GM21381 (cell line): ENCODE measurements around the gene TCEAL2.
"Not testable (repeated sequence)": the region's sequence is repeated elsewhere in the genome, so short reads cannot be mapped to it uniquely, and the experiment has no call there.

Experiments
- ATAC-seq: cut with Tn5 transposase; IDR thresholded peaks from one replicate; pipeline ENCODE4 v1.9.1; 2021; ENCODE audit warnings: mild to moderate bottlenecking, moderate library complexity; ENCODE audit not compliant: unreplicated experiment

The TCEAL2 gene

DNA sequence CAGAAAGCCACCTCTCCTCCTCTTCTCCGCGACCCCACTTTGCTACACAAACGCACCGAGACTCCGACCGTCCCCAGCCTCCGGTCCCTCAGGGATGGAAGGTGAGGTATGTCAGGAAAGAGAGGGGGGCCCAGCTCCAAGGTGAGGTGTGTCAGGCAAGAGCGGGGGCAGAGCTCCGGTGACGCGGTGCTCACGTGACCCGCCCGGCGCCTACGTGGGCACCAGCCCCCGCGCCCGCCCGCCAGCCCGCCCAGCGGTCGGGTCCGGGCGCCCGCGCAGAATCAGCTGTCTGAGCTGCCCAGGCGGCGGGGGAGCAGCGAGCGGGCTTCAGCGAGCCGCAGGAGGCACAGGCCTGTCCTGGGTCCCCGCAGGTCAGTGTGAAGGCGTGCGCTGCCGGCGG is at the start of gene TCEAL2:
TCEAL2 (plus strand) TSS at position 244 of the 400 bp plus-strand sequence. CDS start 1,152 bp downstream, outside the sequence.
- ATAC-seq, result not testable (repeated sequence)

DNA sequence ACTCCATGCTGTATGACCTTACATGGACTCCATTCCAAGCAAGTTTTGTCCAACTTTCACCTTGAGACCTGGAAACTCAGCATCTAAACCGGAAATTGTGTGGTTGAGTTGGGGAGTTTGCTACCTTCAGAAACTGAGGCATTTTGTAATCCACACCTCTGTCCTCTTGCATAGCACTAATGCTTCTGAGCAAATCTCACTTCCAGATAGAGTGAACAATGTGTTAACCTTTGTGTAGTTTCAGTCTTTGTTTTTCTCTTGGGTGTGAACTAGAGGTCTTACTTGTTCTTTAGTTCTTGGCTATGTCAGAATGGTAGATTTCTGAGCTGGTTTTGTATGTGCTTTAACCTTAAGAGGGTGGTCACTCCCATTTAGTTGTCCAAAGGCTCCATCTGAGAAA is 48.1 kb upstream of the TCEAL2 start:
- no peak for ATAC-seq

DNA sequence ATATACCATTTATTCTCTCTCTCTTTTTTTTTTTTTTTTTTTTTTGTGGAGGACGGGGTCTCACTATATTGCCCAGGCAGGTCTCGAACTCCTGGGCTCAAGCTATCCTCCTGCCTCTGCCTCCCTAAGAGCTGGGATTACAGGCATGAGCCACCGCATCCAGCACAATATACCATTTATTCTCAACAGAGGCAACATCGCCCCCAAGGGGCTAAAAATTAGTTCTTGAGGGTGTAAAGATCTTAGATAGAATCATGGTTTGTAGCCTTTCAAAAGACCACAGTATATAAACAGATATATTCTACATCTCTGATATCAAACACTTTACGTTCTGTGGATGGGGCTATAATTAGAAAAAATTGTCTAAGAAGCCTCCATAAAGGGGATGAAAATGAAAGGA is 39.8 kb upstream of the TCEAL2 start:
- no peak for ATAC-seq

DNA sequence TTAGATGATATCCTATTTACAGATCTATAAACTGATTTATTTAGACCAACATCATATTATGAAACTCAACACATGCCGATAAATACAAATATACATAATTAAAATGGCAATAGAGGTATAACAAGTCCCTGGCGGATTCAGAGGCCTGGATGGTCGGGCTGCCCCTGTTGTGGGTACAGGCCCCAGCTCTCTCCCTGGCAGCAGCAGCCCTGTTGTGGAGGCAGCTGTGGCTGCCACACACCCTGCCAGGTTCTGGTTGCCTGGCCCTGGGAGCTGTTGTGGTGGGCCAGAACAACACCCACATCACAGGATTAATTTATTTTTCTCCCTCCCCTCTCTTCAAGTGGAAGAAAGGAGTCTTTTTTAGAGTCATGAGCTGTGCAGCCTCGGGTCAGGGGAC is 12.1 kb upstream of the TCEAL2 start:
- no peak for ATAC-seq

DNA sequence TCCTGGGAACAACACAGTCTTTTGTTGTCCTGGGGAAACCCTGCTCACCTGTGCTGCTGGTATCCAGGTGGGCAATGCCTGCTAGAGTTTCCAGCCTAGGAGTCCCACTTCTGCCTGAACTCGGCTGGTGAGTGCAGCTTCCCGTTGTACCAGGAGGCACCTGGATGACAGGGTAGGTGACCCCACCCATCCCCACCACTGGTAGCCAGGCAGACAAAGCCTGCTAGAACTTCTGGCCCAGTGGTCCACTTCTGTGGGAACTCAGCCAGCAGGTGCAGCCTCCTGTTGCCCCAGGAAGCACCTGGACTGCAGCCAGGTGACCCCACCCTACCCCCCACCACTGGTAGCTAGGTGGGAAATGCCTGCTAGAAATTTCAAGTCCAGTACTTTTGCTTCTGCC is 9.7 kb upstream of the TCEAL2 start:
- no peak for ATAC-seq

DNA sequence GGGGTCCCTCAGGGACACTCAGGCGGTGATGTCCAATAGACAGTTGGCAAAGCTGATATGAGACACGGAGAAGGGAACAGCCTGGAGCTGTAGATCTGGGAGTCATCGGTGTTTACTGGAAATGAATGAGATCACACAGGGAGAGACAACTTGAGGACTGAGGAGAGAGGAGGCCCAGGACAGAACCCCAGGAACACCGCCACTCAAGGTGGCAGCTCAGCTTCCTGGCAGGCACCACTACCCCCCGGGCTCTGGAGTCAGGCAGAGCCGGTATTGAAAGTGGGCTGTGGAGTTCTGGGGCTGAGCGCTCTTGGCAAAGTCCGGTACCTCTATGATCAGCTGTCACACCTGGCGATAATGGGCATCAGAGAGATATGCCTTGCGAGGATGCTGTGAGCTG is 465 bp upstream of the TCEAL2 start:
- ATAC-seq, result not testable (repeated sequence)

DNA sequence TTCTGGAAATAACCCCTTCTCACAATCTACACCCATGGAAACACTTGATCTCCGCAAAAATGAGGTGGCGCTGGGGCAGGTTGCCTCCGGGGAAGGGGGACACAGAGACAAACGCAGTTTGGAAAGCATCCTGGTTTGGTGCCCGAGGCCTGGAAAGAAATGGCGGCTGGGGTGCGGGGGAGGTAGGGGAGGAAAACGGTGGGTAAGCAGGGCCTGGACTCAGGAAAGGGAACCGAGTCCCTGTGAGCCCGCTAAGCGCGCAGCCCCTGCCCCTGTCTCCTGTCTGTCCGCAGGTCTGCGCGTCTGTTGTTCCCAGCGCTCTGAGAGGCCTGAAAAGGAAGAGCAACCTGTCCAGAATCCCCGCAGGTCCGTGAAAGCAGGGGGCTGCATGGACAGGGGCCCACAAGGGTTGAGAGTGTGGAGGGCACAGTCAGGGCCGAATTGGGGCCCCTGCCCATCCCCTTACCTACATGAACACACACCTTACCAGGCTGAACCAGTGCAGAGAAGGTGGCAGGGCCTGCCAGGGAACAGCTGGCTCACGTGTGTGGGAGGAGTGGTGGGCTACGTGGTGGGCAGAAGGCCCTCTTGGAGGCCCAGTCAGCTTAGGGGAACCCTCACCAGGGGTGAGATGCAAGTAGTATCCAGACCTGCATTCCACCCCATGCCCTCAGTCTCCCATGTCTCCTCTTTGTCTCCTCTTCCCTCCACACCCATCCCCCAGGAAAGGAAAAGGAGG is 770 bp downstream of the TCEAL2 start:
- not testable (repeated sequence) for ATAC-seq

DNA sequence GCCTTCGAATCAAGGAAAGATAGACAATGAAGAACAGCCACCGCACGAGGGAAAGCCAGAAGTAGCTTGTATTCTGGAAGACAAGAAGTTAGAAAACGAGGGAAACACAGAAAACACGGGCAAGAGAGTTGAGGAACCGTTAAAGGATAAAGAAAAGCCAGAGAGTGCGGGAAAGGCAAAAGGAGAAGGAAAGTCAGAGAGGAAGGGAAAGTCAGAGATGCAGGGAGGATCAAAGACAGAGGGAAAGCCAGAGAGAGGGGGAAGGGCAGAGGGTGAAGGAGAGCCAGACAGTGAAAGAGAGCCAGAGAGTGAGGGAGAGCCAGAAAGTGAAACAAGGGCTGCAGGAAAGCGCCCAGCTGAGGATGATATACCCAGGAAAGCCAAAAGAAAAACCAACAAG is 1.4 kb downstream of the TCEAL2 start:
- ATAC-seq, result no peak

DNA sequence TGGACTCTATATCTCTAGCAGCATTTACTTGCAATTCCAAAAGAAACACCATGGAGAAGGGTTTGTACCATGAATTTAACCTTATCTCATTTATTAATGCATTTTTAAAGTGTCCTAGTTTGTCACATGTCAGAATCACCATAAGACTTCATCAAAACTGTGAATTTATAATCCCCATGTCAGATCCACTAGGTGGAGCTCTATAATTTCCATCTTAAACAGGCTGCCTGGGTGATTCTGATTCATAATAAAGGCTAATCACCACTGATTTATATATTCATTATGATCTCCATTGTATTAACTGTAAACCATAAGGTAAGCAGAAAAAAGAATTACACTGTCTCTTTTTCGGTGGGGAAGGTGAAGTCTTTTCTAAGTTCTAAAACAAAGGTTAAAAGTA is 4.0 kb downstream of the TCEAL2 start:
- no peak for ATAC-seq

DNA sequence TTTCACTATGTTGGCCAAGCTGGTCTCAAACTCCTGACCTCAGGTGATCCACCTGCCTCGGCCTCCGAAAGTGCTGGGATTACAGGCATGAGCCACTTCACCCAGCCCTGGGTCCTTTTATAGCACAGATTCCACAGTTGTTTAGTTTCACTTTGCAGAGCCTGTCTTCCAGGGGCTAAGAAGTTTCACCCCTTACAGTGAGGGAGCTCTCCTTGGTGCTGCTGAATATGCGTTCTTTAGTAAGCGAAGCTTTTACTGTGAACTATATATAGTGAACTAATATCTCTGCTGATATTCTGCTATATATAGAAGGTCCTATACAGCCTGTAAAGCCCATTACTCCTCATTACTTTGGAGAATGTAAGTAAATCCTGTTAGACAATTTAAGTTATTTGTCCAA is 12.6 kb downstream of the TCEAL2 start:
- no peak for ATAC-seq

DNA sequence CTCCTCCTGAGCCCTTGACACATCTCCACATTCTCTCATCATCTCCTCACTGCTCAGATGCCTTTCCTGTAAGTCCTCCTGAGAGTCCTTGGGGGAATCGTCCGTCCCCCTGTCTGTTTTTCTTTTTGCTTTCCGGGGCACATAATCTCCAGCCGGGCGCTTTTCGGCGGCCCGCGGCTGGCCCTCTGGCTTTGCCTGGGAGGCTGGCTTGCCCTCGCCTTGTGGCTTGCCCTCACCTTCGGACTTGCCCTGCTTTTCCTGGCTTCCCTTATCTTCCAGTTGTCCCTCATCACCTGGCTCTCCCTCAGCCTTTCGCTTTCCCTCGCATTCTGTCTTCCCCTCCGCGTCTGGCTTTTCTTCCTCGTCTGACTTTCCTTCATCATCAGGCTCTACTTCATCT is 15.4 kb downstream of the TCEAL2 start:
- ATAC-seq, result not testable (repeated sequence)

DNA sequence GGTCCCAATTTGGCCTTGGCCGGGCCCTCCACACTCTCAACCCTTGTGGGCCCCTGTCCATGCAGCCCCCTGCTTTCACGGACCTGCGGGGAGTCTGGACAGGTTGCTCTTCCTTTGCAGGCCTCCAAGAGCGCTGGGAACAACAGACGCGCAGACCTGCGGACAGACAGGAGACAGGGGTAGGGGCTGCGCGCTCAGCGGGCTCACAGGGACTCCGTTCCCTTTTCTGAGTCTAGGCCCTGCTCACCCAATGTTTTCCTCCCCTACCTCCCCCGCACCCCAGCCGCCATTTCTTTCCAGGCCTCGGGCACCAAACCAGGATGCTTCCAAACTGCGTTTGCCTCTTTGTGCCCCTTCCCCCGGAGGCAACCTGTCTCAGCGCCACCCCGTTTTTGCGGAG is 16.2 kb downstream of the TCEAL2 start:
- ATAC-seq, result not testable (repeated sequence)

DNA sequence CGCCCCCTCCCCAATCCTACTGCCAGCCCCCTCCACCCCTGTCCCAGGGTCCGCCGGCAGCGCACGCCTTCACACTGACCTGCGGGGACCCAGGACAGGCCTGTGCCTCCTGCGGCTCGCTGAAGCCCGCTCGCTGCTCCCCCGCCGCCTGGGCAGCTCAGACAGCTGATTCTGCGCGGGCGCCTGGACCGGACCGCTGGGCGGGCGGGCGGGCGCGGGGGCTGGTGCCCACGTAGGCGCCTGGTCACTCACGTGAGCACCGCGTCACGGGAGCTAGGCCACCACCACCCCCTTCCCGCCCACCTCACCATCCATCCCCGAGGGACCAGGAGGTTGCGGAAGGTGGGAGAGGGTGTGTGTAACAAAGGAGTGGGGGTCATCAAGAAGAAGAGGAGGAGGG is 16.8 kb downstream of the TCEAL2 start, which contains the start of gene TCEAL6:
TCEAL6 (minus strand) TSS at position 208 of the 400 bp plus-strand sequence.
- ATAC-seq, result not testable (repeated sequence)

DNA sequence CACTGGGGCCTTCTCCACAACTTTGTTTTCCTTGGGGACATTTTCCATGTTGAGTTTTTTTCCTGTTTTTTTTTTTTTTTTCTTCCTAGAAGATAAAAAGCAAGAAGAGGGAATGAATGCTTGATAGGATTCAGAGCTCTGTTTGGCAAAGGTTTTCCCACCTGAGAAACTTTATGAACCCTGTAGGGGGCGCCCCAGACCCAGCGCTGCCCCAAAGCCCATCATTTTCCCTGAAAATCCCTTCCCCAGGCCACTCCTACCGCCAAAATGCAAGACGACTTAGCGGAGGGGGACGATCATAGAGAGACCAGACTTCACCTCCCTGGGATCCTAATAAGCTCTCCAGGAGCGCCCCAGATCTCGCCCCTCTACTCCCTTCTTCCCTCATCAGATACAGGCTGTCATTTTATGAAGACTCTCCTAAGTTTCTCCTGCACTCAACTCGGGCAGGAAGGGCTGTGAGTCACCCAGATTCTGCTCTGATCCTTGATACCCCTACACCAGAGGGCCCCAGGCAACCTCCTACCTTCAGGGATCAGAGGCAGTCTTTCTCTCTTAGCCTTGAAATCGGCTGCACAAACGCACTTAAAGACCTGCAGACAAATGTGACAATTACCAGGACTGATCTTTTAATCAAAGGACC is 28.9 kb downstream of the TCEAL2 start:
- ATAC-seq, result no peak

DNA sequence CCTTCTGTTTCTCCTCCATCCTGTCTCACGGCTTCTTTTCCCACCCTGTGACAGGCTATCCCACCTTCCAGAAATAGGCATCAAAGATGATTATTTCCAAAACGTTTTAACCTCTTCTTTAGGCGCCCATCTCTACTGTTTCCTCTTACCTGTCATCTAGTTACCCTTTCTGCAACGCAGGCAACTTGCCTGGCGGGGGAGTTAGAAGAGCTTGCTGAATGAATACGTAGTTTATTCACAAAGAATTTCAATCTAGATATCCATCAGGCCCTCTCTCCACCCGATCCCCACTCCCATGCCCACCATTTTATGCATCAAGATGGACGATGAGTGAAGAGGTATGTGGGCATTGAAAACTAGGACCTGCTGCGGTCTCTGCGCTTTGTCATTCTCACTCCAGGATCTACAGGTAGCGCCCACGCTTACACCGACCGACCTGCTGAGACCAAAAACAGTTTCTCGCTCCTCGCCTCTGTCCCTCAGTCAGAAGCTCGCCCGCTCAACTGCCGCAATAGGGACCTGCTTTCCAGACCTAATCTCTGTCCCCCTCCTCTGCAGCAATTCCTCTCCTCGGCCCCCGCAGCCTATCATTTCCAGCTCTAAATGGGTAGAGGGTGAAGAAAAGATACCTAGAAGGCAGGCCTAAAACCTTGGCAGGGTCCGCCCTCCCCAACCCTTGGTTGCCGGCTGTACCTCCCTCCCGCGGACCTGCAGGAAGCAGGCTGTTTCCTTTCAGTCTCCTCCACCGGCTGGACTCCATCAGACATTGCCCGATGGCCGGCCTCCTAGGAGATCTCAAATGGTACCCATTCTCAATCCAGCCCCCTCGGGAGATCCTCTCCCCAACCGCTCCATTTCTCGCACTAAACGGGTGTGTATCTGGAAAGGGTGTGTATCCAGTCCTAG is 29.7 kb downstream of the TCEAL2 start:
- ATAC-seq, result peak; percentile 35

DNA sequence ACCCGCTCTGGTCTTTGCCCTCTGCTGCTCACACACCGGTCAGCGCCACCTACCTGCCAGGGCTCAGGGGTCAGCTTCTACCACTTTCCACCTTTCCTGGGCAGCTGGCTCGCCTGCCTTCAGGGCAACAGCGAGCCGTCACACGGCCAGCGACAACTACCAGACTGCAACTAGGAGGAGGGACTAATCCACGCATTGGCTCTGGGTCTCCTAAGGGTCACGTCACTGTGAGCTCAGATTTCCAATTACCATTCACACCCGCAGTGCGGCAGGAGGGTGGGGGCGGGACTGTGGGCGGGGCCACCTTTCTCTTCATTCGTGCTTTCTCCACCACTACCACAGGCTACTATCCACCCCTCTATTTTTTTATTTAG is 30.3 kb downstream of the TCEAL2 start, which contains the start of gene BEX5:
BEX5 (minus strand) TSS at position 172 of the 374 bp plus-strand sequence. CDS start 1,712 bp downstream, outside the sequence.
- ATAC-seq, result peak; percentile 93
